Measurements from ENCODE around the gene APOB.

Gene APOB

GRCh38 chr2:21018290-21018689, 25.6 kb downstream of the APOB start:
- no peak for DNase-seq

- DNase-seq, result no peak
Measured at GRCh38 chr2:21017748-21018276, 26.1 kb downstream of the APOB start.

- DNase-seq, result no peak
Measured at GRCh38 chr2:21015281-21015645, 28.6 kb downstream of the APOB start.

GRCh38 chr2:21014364-21015280, 29.3 kb downstream of the APOB start:
- DNase-seq, result no peak

- DNase-seq, result no peak
Measured at GRCh38 chr2:21013043-21013816, 30.6 kb downstream of the APOB start.

GRCh38 chr2:21012557-21012937, 31.3 kb downstream of the APOB start:
- DNase-seq, result no peak

- no peak for DNase-seq
Measured at GRCh38 chr2:21011876-21012556, 31.9 kb downstream of the APOB start.

GRCh38 chr2:21011453-21011852, 32.4 kb downstream of the APOB start:
- DNase-seq, result no peak

- no peak for DNase-seq
Measured at GRCh38 chr2:21010813-21011439, 32.9 kb downstream of the APOB start.

GRCh38 chr2:21009662-21010225, 34.1 kb downstream of the APOB start:
- no peak for DNase-seq

GRCh38 chr2:21008790-21009661, 34.8 kb downstream of the APOB start:
- DNase-seq, result no peak

- DNase-seq, result no peak
Measured at GRCh38 chr2:21008014-21008789, 35.7 kb downstream of the APOB start.

- DNase-seq, result no peak
Measured at GRCh38 chr2:21007129-21008013, 36.5 kb downstream of the APOB start.

GRCh38 chr2:21006423-21007128, 37.3 kb downstream of the APOB start:
- no peak for DNase-seq

- no peak for DNase-seq
Measured at GRCh38 chr2:21005700-21006422, 38.0 kb downstream of the APOB start.

GRCh38 chr2:21005111-21005699, 38.7 kb downstream of the APOB start:
- DNase-seq, result no peak

GRCh38 chr2:21004181-21004572, 39.7 kb downstream of the APOB start:
- no peak for DNase-seq

Data from femur (tissue), 1 donor.